K562 (cell line): ENCODE measurements around the gene CYSTM1. TPM values are rescaled to one million over a fixed set of nuclear protein-coding genes. Genes with fewer than 3 reads are reported as not detected.

Experiments used
- CHD4 ChIP-seq: fragments of 200-600 bp; sonication (generic); IDR thresholded peaks from 3 replicates; pipeline ENCODE4 v1.6.1; 2012; ENCODE audit warnings: low read depth, mild to moderate bottlenecking, mixed read lengths, low read length, inconsistent platforms; ENCODE audit not compliant: insufficient read depth, insufficient replicate concordance, poor library complexity, severe bottlenecking
- HLTF ChIP-seq: fragments of 450-650 bp; IDR thresholded peaks from 2 replicates; pipeline ENCODE4 v1.6.1; 2016
- IFI16 ChIP-seq: fragments of 250-450 bp; sonication (Bioruptor Pico); IDR thresholded peaks from 2 replicates; pipeline ENCODE4 v2.1.2; 2022; ENCODE audit warnings: mild to moderate bottlenecking, inconsistent platforms
- JUN ChIP-seq, 2 experiments: sonication (generic) in 1 of 2; formaldehyde crosslinking in 1 of 2; IDR thresholded peaks; 2 replicates each; pipeline versions ENCODE4 v1.6.1 to v1.8.0; 2012 to 2022; ENCODE audit warnings: borderline replicate concordance in 2 of 2, mild to moderate bottlenecking in 2 of 2, improper control_type of control experiment in 1 of 2, low read depth in 1 of 2, low read length in 1 of 2, missing genetic modification reagents in 1 of 2
- KAT2B ChIP-seq: IDR thresholded peaks from one replicate; pipeline ENCODE4 v1.6.1; 2012; ENCODE audit warnings: low read depth, mild to moderate bottlenecking, control low read depth, inconsistent platforms, low read length, moderate library complexity
- KLF13 ChIP-seq: fragments of 450-650 bp; IDR thresholded peaks from 2 replicates; pipeline ENCODE4 v1.6.1; 2016; ENCODE audit warnings: missing genetic modification characterization, low read depth, mild to moderate bottlenecking, missing compliant biosample characterization, moderate library complexity, borderline replicate concordance
- MYC ChIP-seq, 2 experiments: fragments of 250-450 bp in 1 of 2; sonication (Bioruptor Pico) in 1 of 2; IDR thresholded peaks; 2 replicates each; pipeline versions ENCODE4 v1.5.1 to v1.6.1; 2012 to 2021; ENCODE audit warnings: low read depth in 2 of 2, borderline replicate concordance in 1 of 2, improper control_type of control experiment in 1 of 2, low read length in 1 of 2, mild to moderate bottlenecking in 1 of 2, moderate library complexity in 1 of 2
- RFX1 ChIP-seq: fragments of 450-650 bp; IDR thresholded peaks from 2 replicates; pipeline ENCODE4 v1.6.1; 2016; ENCODE audit warnings: mild to moderate bottlenecking, moderate library complexity
- SAFB ChIP-seq: fragments of 200-400 bp; formaldehyde crosslinking; IDR thresholded peaks from 2 replicates; pipeline ENCODE4 v1.6.1; 2017; ENCODE audit warnings: low read depth, low read length, borderline replicate concordance
- SREBF2 ChIP-seq: sonication (generic); formaldehyde crosslinking; IDR thresholded peaks from 2 replicates; pipeline ENCODE4 v1.4.0; 2020; ENCODE audit warnings: mild to moderate bottlenecking, missing genetic modification reagents
- TCF7L2 ChIP-seq: fragments of 150-350 bp; IDR thresholded peaks from 2 replicates; pipeline ENCODE4 v1.6.1; 2016; ENCODE audit warnings: low read depth, mild to moderate bottlenecking, low read length, moderate library complexity
- ZNF224 ChIP-seq: sonication (generic); formaldehyde crosslinking; IDR thresholded peaks from 2 replicates; pipeline ENCODE4 v1.8.0; 2022; ENCODE audit warnings: mild to moderate bottlenecking, missing genetic modification reagents
- ZNF507 ChIP-seq: conservative IDR thresholded peaks from 2 replicates; pipeline ENCODE4 v1.6.1; 2017; ENCODE audit warnings: missing genetic modification characterization, missing compliant biosample characterization
- ZNF764 ChIP-seq: fragments of 250-450 bp; sonication (Bioruptor Pico); IDR thresholded peaks from 2 replicates; pipeline ENCODE4 v1.4.0; 2020; ENCODE audit warnings: low read depth, mild to moderate bottlenecking, moderate library complexity
- polyA plus RNA-seq, 8 experiments: library from polyadenylated mRNA; depleted of rRNA in 4 of 8; stranded (reverse) in 5 of 8; unstranded in 3 of 8; fragments of >200 nt; fragmentation: Nextera tagmentation in 2 of 8; fragmentation: Illumina TruSeq in 1 of 8; extraction: Ambion mirVana in 2 of 8; extraction: Trizol in 1 of 8; gene quantifications; 2 replicates each; pipeline versions ENCODE4 v1.2.1 to v1.2.3, GENCODE V29; 2011 to 2014; ENCODE audit warnings: inconsistent platforms in 1 of 8, missing spikeins in 1 of 8
- total RNA-seq, 7 experiments: library from RNA; depleted of rRNA in 6 of 7; stranded (reverse); fragments of >200 nt in 6 of 7; fragmentation: Illumina TruSeq in 2 of 7; extraction: Trizol in 2 of 7; gene quantifications; 2 replicates each; pipeline versions ENCODE4 v1.2.1 to v1.2.3, GENCODE V29; 2011 to 2021; ENCODE audit warnings: low replicate concordance in 1 of 7
- TF ChIP-seq, protein P1 (sequence below): IDR thresholded peaks from 2 replicates; pipeline ENCODE4 v1.6.1; 2011; ENCODE audit not compliant: insufficient read length; ENCODE audit errors: extremely low read depth
- TF ChIP-seq, protein P2 (sequence below): IDR thresholded peaks from 2 replicates; pipeline ENCODE4 v1.6.1; 2014; ENCODE audit warnings: antibody characterized with exemption
- TF ChIP-seq, protein P3 (sequence below): fragments of 450-650 bp; formaldehyde crosslinking; IDR thresholded peaks from 2 replicates; pipeline ENCODE4 v1.4.0; 2020; ENCODE audit warnings: mild to moderate bottlenecking
- TF ChIP-seq, protein P4 (sequence below): fragments of 450-650 bp; conservative IDR thresholded peaks from 2 replicates; pipeline ENCODE4 v1.6.1; 2016; ENCODE audit warnings: missing genetic modification characterization, low read depth, mild to moderate bottlenecking, missing compliant biosample characterization, moderate library complexity
- TF ChIP-seq, protein P5 (sequence below): fragments of 250-450 bp; sonication (Bioruptor Pico); IDR thresholded peaks from 2 replicates; pipeline ENCODE4 v1.8.0; 2022; ENCODE audit warnings: moderate library complexity, mild to moderate bottlenecking, inconsistent platforms
- TF ChIP-seq, protein P6 (sequence below): fragments of 250-450 bp; sonication (Bioruptor Pico); IDR thresholded peaks from 2 replicates; pipeline ENCODE4 v1.5.0; 2020; ENCODE audit warnings: mild to moderate bottlenecking, borderline replicate concordance

Gene CYSTM1
- total and polyA plus RNA-seq, 9 of the 15 experiments (the other 6 are each of a cell fraction or from before 2014, with no cell fraction given): 76.1 to 422 (median 108) TPM

DNA sequence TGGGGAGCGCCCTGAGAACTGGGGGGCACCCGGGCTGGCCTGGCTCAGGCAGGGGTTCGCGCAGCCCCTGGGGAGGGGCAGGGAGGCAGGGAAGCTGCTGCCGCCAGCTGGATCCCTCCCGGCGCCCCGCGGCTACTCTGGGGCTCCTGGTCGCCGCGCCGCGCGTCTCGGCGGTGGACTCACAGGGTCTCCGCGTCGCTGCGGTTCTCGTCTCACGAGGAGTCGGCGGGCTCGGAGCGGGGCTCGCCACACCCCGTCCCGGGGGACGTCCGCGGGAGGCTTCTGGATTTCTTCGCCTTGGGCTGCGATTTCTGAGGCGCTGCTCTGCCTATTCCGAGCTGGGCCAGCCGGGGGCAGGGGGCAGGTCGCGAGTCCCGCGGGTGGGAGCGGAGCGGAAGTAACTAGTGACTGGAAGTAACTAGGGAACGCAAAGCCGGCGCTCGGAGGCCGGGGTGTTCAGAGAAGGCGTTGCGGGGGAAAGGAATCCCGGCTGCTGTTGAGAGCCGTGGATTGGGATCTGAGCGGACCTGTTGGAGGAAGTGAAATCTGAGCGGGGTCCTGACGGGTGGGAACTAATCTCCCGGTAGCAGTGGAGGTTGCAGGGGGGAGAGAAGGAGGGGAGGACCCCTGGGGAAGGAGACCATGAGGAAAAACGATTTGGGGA, 511 bp downstream of the CYSTM1 start (continued):
- TF ChIP-seq, protein P1, sequence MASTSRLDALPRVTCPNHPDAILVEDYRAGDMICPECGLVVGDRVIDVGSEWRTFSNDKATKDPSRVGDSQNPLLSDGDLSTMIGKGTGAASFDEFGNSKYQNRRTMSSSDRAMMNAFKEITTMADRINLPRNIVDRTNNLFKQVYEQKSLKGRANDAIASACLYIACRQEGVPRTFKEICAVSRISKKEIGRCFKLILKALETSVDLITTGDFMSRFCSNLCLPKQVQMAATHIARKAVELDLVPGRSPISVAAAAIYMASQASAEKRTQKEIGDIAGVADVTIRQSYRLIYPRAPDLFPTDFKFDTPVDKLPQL: no peak
- TF ChIP-seq ZNF224 (CRISPR knock-in tag) (no peak), HLTF (no peak; the same call in 1 of the 2 replicates), JUN (IDR thresholded peaks at IDR 0.05; ENCODE audit: borderline replicate concordance, low read depth, low read length) (no peak), JUN (CRISPR knock-in tag; IDR thresholded peaks at IDR 0.05; ENCODE audit: borderline replicate concordance) (no peak), KLF13 (tag) (no peak), ZNF507 (tag) (no peak), SREBF2 (CRISPR knock-in tag) (no peak), KAT2B (no peak), CHD4 (no peak), SAFB (peak; percentile 76), RFX1 (no peak), ZNF764 (CRISPR knock-in tag) (no peak), MYC (IDR thresholded peaks at IDR 0.05; ENCODE audit: low read depth, low read length) (0 out of 2 replicates have a peak, but pooled peaks have one; percentile 29), MYC (CRISPR knock-in tag; IDR thresholded peaks at IDR 0.05; ENCODE audit: borderline replicate concordance, low read depth) (0 out of 2 replicates have a peak, but pooled peaks have one; percentile 18), TCF7L2 (no peak), IFI16 (CRISPR knock-in tag) (no peak)
- TF ChIP-seq, protein P2, sequence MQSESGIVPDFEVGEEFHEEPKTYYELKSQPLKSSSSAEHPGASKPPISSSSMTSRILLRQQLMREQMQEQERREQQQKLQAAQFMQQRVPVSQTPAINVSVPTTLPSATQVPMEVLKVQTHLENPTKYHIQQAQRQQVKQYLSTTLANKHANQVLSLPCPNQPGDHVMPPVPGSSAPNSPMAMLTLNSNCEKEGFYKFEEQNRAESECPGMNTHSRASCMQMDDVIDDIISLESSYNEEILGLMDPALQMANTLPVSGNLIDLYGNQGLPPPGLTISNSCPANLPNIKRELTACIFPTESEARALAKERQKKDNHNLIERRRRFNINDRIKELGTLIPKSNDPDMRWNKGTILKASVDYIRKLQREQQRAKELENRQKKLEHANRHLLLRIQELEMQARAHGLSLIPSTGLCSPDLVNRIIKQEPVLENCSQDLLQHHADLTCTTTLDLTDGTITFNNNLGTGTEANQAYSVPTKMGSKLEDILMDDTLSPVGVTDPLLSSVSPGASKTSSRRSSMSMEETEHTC: no peak
- TF ChIP-seq, protein P3, sequence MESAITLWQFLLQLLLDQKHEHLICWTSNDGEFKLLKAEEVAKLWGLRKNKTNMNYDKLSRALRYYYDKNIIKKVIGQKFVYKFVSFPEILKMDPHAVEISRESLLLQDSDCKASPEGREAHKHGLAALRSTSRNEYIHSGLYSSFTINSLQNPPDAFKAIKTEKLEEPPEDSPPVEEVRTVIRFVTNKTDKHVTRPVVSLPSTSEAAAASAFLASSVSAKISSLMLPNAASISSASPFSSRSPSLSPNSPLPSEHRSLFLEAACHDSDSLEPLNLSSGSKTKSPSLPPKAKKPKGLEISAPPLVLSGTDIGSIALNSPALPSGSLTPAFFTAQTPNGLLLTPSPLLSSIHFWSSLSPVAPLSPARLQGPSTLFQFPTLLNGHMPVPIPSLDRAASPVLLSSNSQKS (CRISPR knock-in tag): no peak
- TF ChIP-seq, protein P4, sequence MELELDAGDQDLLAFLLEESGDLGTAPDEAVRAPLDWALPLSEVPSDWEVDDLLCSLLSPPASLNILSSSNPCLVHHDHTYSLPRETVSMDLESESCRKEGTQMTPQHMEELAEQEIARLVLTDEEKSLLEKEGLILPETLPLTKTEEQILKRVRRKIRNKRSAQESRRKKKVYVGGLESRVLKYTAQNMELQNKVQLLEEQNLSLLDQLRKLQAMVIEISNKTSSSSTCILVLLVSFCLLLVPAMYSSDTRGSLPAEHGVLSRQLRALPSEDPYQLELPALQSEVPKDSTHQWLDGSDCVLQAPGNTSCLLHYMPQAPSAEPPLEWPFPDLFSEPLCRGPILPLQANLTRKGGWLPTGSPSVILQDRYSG (tag): no peak
- TF ChIP-seq, protein P5, sequence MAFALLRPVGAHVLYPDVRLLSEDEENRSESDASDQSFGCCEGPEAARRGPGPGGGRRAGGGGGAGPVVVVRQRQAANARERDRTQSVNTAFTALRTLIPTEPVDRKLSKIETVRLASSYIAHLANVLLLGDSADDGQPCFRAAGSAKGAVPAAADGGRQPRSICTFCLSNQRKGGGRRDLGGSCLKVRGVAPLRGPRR (CRISPR knock-in tag): no peak
- TF ChIP-seq, protein P6, sequence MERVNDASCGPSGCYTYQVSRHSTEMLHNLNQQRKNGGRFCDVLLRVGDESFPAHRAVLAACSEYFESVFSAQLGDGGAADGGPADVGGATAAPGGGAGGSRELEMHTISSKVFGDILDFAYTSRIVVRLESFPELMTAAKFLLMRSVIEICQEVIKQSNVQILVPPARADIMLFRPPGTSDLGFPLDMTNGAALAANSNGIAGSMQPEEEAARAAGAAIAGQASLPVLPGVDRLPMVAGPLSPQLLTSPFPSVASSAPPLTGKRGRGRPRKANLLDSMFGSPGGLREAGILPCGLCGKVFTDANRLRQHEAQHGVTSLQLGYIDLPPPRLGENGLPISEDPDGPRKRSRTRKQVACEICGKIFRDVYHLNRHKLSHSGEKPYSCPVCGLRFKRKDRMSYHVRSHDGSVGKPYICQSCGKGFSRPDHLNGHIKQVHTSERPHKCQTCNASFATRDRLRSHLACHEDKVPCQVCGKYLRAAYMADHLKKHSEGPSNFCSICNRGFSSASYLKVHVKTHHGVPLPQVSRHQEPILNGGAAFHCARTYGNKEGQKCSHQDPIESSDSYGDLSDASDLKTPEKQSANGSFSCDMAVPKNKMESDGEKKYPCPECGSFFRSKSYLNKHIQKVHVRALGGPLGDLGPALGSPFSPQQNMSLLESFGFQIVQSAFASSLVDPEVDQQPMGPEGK: no peak
